PC-9 (cell line): ENCODE measurements around the gene ANAPC16. TPM values are rescaled to one million over a fixed set of nuclear protein-coding genes. Genes with fewer than 3 reads are reported as not detected.
"Not testable (repeated sequence)": the region's sequence is repeated elsewhere in the genome, so short reads cannot be mapped to it uniquely, and the experiment has no call there.

Source experiments
- BruUV-seq: library from RNA; stranded (reverse); fragments of 400-500 nt; replicated peaks from 2 replicates; lab custom pipeline; 2021; lab: Mats Ljungman, UMichigan
- CTCF ChIA-PET: fragments of 300-600 bp; sonication (Branson Sonifier 250); formaldehyde crosslinking; loops from one replicate; lab custom pipeline; 2022; ENCODE audit warnings: antibody characterized with exemption; lab: Charles Lee
- POLR2A ChIA-PET: fragments of 300-600 bp; sonication (Branson Sonifier 250); formaldehyde crosslinking; loops from one replicate; lab custom pipeline; 2022; ENCODE audit warnings: antibody characterized with exemption; ENCODE audit not compliant: unreplicated experiment; lab: Charles Lee
- DNase-seq, 2 experiments: peaks; one replicate each; pipeline versions ENCODE4 v3.0.0 to v3.0.0-alpha.2; 2015 to 2022; ENCODE audit warnings: mixed read lengths in 1 of 2
- H2AFZ ChIP-seq: fragments of 200-600 bp; sonication (generic); 2 replicates; pipeline ENCODE4 v1.8.1; 2017; ENCODE audit warnings: antibody characterized with exemption
- H3F3A ChIP-seq: fragments of 200-600 bp; sonication (generic); 2 replicates; pipeline ENCODE4 v1.8.1; 2017; ENCODE audit warnings: antibody characterized with exemption, mild to moderate bottlenecking, low read depth; ENCODE audit not compliant: insufficient read depth
- H3K27ac ChIP-seq: fragments of 200-600 bp; sonication (generic); 2 replicates; pipeline ENCODE4 v1.6.1; 2016; ENCODE audit warnings: mixed run types
- H3K27me3 ChIP-seq: fragments of 200-600 bp; sonication (generic); 2 replicates; pipeline ENCODE4 v1.6.1; 2016; ENCODE audit warnings: low read depth, mixed run types; ENCODE audit not compliant: insufficient read depth
- H3K36me3 ChIP-seq: fragments of 200-600 bp; sonication (generic); 2 replicates; pipeline ENCODE4 v1.6.1; 2016; ENCODE audit warnings: low read depth, mixed run types
- H3K4me1 ChIP-seq: fragments of 200-600 bp; sonication (generic); replicated peaks from 2 replicates; pipeline ENCODE4 v1.6.1; 2016; ENCODE audit warnings: mixed run types; ENCODE audit not compliant: insufficient read depth
- H3K4me2 ChIP-seq: fragments of 200-600 bp; sonication (generic); 2 replicates; pipeline ENCODE4 v1.6.1; 2017; ENCODE audit warnings: mixed run types
- H3K4me3 ChIP-seq: fragments of 200-600 bp; sonication (generic); 2 replicates; pipeline ENCODE4 v1.6.1; 2016; ENCODE audit warnings: mixed run types
- H3K79me2 ChIP-seq: fragments of 200-600 bp; sonication (generic); 2 replicates; pipeline ENCODE4 v1.6.1; 2017; ENCODE audit warnings: low read depth, mixed run types
- H3K9me2 ChIP-seq: fragments of 200-600 bp; sonication (generic); 2 replicates; pipeline ENCODE4 v1.8.1; 2017; ENCODE audit warnings: mild to moderate bottlenecking; ENCODE audit not compliant: insufficient read depth
- H3K9me3 ChIP-seq: fragments of 200-600 bp; sonication (generic); 2 replicates; pipeline ENCODE4 v1.8.1; 2016; ENCODE audit warnings: low read depth; ENCODE audit not compliant: insufficient read depth
- H4K20me1 ChIP-seq: fragments of 200-600 bp; sonication (generic); 2 replicates; pipeline ENCODE4 v1.8.1; 2017; ENCODE audit not compliant: insufficient read depth
- EZH2 ChIP-seq: fragments of 200-600 bp; sonication (generic); IDR thresholded peaks from 2 replicates; pipeline ENCODE4 v1.8.0; 2017; ENCODE audit warnings: antibody characterized with exemption, low read depth
- intact Hi-C: fragments of 100-400 bp; cut with micrococcal nuclease; formaldehyde crosslinking; loops from one replicate; pipeline ENCODE4 v1.10.0; 2022; ENCODE audit not compliant: unreplicated experiment
- total RNA-seq: library from RNA; stranded (reverse); gene quantifications from 2 replicates; pipeline ENCODE4 v1.2.3, GENCODE V29; 2021
- TF ChIP-seq, protein P1 (sequence below): fragments of 200-600 bp; sonication (generic); conservative IDR thresholded peaks from 2 replicates; pipeline ENCODE4 v1.6.1; 2017; ENCODE audit warnings: mixed run types, antibody characterized with exemption, mild to moderate bottlenecking, moderate library complexity

ANAPC16 gene
- total RNA-seq, 1 experiment from 2014 or later = 171 TPM

DNA sequence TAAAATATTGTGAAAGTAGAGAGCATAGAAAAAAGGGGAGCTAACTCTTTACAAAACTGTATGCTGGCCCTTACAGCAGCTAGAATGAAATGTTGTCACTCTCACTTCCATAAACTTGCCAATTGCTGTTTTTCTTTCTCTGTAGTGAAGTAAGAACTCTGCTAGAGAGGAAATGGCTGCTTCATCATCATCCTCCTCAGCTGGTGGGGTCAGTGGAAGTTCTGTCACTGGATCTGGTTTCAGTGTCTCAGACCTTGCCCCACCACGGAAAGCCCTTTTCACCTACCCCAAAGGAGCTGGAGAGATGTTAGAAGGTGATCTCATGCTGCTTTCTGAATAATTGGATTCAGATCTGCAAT, 7.9 kb downstream of the ANAPC16 start:
- Histone ChIP-seq H3K4me3 (no peak overlapping the region), H3K9me3 (no peaks in the 10 kb centered on the region), H3F3A (peaks cover 59% of the 10 kb centered on the region), H2AFZ (no peak overlapping the region), H3K27me3 (no peaks in the 10 kb centered on the region), H3K27ac (peak overlapping the region; percentile 23; the same call in 1 of the 2 replicates), H3K79me2 (peaks cover 67% of the 10 kb centered on the region), H3K36me3 (peaks cover 42% of the 10 kb centered on the region), H4K20me1 (no peaks in the 10 kb centered on the region), H3K4me2 (no peak overlapping the region), H3K4me1 (peaks cover 13% of the 10 kb centered on the region), H3K9me2 (no peaks in the 10 kb centered on the region)
- POLR2A ChIA-PET = interaction anchor here (0.5 kb wide), 1 partner anchor 905 kb away, joined by 3 read pairs; the partner anchor contains the start of gene SLC29A3
- CTCF ChIA-PET = interaction anchor here (0.6 to 1.2 kb wide), 4 partner anchors 96 to 178 kb away, joined by 3 to 9 read pairs (median 4); no protein-coding TSS in a partner anchor
- BruUV-seq = no TSS peak
- no peak for DNase-seq
- TF ChIP-seq EZH2 = no peak
- TF ChIP-seq, protein P1, sequence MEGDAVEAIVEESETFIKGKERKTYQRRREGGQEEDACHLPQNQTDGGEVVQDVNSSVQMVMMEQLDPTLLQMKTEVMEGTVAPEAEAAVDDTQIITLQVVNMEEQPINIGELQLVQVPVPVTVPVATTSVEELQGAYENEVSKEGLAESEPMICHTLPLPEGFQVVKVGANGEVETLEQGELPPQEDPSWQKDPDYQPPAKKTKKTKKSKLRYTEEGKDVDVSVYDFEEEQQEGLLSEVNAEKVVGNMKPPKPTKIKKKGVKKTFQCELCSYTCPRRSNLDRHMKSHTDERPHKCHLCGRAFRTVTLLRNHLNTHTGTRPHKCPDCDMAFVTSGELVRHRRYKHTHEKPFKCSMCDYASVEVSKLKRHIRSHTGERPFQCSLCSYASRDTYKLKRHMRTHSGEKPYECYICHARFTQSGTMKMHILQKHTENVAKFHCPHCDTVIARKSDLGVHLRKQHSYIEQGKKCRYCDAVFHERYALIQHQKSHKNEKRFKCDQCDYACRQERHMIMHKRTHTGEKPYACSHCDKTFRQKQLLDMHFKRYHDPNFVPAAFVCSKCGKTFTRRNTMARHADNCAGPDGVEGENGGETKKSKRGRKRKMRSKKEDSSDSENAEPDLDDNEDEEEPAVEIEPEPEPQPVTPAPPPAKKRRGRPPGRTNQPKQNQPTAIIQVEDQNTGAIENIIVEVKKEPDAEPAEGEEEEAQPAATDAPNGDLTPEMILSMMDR = no peak
- intact Hi-C loops = loop anchor here (1.0 kb wide), 2 partner anchors 108 to 175 kb away; no protein-coding TSS in a partner anchor

DNA sequence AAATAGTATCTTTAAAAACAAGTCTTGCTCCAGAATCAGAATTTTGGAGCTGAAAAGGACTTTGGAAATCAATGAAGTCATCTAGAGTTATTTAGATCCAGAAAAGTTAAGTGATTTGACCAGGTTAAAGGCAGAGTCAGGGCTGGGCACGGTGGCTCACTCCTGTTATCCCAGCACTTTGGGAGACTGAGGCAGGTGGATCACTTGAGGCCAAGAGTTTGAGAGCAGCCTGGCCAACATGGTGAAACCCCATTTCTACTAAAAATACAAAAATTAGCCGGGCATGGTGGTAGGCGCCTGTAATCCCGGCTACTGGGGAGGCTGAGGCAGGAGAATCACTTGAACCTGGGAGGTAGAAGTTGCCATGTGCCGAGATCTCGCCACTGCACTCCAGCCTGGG, 8.4 kb downstream of the ANAPC16 start:
- H3K27ac ChIP-seq, H3K9me3 ChIP-seq, DNase-seq, H3K4me2 ChIP-seq, H3K4me1 ChIP-seq, BruUV-seq, H3K4me3 ChIP-seq, H2AFZ ChIP-seq, H3K27me3 ChIP-seq, intact Hi-C loops, H4K20me1 ChIP-seq, H3K9me2 ChIP-seq: not testable (repeated sequence)
- ChIA-PET CTCF (interaction anchor here (0.6 to 1.2 kb wide), 2 partner anchors 95 to 179 kb away, joined by 3 to 4 read pairs; no protein-coding TSS in a partner anchor), POLR2A (interaction anchor here (0.5 kb wide), 1 partner anchor 905 kb away, joined by 3 read pairs; the partner anchor contains the start of gene SLC29A3)
- Histone ChIP-seq H3K79me2 (peaks cover 64% of the 10 kb centered on the region), H3K36me3 (peaks cover 39% of the 10 kb centered on the region), H3F3A (peaks cover 56% of the 10 kb centered on the region)

GRCh38 chr10:72226418-72227027, 10.7 kb downstream of the ANAPC16 start:
- ChIA-PET CTCF (interaction anchor here (0.6 to 0.9 kb wide), 2 partner anchors 101 to 106 kb away, joined by 3 to 5 read pairs; no protein-coding TSS in a partner anchor), POLR2A (interaction anchor here (0.5 kb wide), 1 partner anchor 34 kb away, joined by 8 read pairs; no protein-coding TSS in a partner anchor)
- no peak overlapping the region for H3K4me2 ChIP-seq
- peaks cover 64% of the 10 kb centered on the region for H3K79me2 ChIP-seq
- H3K9me2 ChIP-seq = no peaks in the 10 kb centered on the region
- TF ChIP-seq, protein P1 = no peak
- TF ChIP-seq EZH2 = no peak
- H3K27ac ChIP-seq = peak overlapping the region; percentile 26; the same call in 1 of the 2 replicates
- no TSS peak for BruUV-seq
- H4K20me1 ChIP-seq = no peaks in the 10 kb centered on the region
- no peaks in the 10 kb centered on the region for H3K9me3 ChIP-seq
- DNase-seq = no peak
- H3K4me3 ChIP-seq = no peak overlapping the region
- H3K27me3 ChIP-seq = no peaks in the 10 kb centered on the region
- H3K4me1 ChIP-seq = peaks cover 7% of the 10 kb centered on the region
- H2AFZ ChIP-seq = no peak overlapping the region
- intact Hi-C loops = no loop called here
- peaks cover 39% of the 10 kb centered on the region for H3F3A ChIP-seq
- H3K36me3 ChIP-seq = peaks cover 43% of the 10 kb centered on the region
